HG02852 (cell line): ENCODE results near the gene RPTOR.

ENCODE experiments used
- ATAC-seq: cut with Tn5 transposase; IDR thresholded peaks from one replicate; pipeline ENCODE4 v1.9.1; 2021; ENCODE audit warnings: mild to moderate bottlenecking, moderate library complexity; ENCODE audit not compliant: unreplicated experiment

RPTOR gene

DNA sequence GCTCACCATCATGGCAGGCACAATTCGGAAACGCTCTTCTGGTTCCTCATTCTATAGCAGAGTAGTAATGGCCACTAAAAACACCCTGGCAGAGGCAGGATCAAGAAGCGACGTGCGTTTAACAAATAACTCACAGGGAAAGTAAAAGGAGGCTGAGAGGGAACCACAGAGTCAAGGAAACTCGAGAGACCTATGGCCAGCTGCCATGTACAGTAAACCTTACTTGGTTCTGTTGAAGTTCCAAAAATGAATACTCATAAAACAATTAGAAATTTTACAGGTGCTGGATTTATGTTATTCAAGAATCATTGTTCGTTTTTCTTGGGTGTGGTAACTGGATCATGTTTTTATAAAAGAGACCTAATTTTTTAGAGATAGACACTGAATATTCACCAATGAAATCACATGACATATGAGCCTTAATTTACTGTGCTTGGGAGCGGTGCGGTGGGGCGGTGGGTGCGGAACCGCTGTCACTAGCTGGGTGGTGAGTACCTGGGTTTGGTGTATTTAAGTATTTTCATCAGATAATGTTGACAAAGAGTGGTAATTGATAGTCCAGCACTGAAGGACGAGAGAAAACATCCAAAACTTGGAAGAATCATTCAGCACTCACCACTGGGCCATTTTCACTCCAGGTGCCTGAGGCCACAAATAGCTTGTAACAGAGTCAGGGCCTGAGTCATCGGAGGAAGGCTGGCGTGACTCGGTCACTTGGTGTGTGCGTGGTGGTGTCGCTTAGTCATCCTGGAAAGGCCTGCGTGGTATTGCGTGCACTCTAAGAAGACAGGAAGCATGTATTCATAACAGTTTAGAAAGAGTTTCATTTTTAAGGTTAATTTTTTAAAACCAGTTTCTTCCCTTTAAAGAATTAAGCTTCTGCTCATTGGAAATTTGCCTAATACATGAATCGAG lies 311.6 kb downstream of the RPTOR start:
- ATAC-seq, result peak; percentile 85

DNA sequence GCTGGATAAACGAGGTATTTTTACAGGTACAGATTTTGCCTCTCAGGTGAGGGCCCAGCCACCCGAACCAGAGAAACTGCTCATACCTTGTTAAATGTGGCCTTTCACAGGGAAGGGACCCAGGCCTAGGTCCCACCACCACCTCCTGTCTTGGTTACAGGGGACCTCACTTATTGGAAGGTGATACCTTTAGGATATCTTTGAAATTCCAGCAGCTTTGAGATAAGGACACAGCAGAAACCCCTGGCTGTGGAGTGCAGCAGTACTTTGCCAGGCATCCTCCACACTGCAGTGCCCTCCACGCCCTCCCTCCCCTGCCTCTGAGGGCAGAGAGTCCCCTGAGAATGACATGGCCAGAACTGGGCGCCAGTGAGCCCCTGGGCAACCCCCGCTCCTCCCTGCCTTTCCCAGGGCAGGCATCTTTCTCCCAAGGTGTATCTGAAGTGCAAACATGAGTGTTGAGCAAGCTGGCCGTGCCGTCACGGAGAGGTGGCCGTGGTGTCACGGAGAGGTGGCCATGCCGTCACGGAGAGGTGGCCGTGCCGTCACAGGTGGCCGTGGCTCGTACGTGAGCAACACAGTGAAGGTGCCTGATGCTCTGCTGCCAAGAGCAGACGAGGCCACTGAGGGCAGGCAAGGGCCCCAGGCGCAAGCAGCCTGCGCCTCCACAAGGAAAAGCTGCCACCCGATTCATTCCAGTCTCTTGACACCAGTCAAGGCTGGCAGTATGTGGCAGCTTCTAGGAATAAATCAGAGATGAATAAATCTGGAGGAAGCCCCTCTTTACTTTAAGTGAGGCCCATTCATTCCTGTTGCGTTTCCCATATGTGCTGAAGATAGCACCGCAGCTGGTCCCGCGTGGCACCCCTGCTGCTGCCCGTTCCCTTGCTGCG lies 312.5 kb downstream of the RPTOR start:
- peak; percentile 18 for ATAC-seq

DNA sequence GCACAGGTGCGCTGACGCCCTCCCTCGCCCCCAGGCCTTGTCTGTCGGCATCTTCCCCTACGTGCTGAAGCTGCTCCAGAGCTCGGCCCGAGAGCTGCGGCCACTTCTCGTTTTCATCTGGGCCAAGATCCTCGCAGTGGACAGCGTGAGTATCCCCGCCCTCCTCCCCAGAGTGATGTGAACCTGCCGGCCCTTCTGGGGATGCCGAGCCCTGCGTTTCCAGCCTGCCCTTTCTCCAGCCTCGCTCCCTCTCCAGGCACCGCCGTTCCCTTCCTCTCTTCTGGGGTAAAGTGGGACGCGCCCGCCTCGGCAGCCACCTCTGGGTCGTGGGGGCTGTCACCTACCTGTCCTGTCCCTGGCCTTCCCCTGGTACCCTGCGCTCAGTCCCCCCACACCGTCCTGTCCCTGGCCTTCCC lies 313.1 kb downstream of the RPTOR start:
- ATAC-seq, result no peak

DNA sequence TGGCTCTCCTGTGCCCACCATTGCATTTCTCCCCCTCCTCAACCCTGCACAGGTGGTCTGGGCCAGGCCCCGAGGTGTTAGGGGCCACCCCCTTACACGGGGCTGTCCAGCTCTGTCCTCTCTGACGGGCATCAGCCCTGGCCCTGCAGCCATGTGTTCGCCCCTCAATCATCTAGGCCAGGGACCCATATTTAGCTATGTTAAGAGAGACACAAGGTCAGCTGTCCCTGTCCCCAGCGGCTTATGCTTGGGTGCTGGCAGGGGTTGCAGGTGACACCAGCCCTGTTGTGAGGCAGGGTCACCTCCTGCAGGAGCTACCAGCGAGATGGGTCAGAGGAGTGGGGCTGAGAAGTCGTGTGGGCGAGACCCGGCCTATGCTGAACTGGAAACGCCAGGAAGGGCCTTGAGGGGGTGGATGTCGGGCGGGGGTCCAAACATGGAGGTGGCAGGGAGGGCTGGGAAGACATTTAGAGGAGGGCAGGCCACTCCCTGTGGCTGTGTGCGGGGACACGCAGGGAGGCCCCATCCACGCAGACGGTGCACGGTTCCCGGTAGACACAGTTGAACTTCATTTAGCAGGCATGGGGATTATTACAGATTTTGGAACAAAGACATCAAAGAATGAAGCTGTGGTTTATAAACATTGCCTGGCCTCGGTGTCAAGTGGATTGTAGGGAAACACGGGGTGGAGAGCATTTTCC lies 313.8 kb downstream of the RPTOR start:
- no peak for ATAC-seq

DNA sequence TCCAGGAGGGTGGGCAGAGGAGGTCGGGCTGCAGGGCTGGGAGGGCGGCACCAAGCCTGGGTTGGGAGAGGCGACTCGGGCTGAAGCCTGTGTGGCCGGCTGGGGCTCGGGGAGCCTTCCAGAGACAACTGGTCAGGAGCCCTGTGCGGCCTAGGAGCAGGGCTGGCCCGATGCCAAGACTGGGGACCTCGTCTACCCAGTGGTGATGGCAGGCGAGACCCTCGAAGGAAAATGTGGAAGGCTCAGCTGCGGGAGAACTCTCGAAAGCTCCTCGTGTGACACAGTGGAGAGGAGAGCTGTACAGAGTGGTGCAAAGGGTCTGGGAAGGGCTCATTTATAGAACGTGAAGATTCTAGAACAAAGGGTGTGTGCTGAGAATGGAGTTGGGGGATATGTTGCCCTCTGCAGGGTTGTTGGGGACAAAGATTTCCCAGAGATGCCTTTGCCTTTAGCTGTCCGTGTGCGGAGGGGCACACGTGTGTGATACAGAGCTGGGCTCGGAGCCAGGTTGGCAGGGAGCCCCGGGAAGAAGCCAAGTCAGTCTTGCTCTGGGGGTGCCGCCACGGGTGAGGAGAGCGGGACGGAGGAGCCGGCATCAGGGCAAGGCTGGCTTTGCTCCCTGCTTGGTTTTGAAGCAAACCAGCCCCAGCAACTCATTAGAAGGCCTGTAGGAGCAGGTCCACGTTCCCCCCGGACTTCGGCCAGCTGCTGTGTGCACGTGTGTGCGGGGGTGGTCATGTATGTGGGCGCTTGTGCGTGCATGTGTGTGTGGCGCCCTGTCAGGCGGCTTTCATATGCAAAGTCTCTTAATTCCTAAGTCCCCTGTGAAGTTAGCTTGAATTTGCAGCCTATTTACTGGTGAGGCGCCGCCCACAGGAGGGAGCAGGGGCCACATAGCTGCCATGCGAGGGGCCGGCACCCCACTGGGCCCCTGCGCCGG lies 314.6 kb downstream of the RPTOR start:
- no peak for ATAC-seq

DNA sequence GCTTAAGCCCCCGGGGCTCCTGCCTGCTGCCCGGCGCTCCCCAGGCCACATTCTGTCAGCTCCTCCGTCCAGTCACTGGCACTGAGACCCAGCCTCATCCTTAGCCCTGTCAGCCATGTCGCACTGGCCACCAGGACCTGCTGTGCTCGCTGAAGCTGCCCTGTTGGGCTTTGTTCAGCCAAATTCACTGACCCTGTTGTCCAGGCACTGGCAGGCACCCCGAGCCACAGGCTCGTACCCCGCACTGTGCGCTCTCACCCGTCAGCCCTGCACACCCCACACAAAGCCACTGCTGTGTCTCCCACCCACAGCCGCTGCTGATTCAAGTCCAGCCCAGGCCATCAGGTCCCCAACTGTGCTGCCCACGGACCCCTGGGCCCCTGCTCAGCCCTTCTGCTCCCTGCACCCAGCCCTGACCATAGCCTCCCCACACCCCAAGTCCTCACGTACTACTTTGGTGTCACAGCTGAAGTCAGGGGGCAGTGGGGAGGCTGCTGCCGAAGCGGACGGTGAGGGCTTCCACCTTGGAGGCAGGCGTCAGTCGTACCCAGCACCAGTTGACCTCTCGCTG lies 315.5 kb downstream of the RPTOR start:
- ATAC-seq, result no peak

DNA sequence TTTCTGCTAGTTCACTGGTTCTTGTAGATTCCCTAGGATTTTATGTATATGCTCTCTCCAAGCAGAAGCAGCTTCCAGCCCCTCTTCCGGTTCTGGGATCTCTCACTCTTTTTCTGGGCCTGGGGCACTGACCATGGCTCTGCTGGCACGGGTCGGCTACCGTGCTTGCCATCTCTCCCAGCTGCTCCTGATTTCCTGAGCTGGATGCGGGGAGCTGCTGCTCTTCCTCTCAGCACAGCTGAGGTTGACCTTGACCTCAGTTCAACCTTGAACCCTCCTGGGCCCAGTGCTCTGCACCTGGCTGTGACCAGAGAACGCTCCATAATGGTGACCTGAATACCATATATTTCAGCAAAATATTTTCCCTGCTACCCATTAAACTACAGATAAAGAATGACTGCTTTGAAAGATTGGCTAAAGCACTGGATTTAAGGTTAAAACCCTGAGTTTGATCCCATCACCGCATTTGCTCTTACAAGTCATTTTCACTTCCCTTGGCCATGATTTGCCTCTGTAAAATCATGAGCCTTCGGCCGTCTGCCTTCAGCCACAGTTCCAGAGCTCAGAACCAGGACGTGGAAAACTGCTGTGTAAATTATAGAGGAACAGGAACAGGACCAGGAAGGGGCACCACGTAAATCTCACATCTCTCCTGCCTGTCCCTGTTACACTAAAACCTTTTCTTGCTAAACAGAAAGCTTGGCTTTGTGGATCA lies 316.2 kb downstream of the RPTOR start:
- no peak for ATAC-seq

DNA sequence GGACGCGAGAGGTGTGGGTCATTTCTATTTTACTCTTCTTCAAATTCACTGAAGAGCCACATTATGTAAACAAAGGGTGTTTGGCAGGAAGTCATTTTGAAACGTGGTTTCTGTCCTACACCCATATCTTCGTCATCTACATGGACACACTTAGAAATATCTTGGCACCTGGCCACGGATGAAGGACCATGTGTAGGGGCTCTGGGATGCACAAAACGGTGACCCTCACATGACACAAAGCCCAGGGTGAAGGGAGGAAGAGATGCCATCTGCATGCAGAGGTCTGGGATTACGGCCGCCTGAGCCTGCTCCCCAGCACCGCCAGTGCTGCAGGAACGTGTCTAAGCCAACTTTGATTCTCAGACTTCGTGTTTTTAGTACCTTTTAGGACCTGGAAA lies 316.8 kb downstream of the RPTOR start:
- no peak for ATAC-seq

DNA sequence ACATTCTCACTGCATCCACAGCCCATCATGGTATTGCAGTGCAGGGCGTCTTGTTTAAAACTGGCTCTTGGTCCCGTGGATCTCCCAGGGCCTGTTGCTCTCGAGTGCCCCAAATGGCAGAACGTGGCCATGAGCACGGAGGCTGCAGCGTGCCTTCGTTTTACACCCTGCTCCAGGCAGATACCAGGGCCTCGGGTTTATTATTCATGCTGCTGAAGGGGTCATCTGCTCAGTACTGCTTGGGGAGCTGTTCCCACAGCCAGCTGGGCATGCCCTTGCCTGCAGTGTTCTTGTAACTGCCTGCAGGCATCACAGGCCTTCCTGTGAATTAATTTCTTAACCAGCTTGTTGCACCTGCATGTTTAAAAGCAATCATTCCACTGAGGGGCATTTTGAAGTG lies 317.3 kb downstream of the RPTOR start:
- ATAC-seq, result no peak

DNA sequence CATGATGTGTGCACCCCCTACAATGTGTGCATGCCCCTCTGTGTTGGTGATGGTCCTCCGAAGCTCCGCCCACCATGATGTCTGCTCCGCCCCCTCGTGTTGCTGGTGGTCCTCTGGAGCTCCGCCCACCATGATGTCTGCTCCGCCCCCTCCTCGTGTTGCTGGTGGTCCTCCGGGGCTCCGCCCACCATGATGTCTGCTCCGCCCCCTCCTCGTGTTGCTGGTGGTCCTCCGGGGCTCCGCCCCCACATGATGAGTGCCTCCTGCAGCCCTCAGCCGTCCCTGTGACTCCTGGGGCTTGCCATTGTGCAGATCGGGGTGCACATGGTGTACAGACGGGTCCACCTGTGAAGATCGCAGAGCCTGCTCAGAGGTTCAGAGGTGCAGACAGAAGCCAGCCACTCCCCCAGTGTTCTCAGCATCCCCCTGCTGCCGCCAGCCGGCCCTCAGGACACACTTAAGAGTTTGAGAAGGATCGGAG lies 317.9 kb downstream of the RPTOR start:
- ATAC-seq, result no peak

DNA sequence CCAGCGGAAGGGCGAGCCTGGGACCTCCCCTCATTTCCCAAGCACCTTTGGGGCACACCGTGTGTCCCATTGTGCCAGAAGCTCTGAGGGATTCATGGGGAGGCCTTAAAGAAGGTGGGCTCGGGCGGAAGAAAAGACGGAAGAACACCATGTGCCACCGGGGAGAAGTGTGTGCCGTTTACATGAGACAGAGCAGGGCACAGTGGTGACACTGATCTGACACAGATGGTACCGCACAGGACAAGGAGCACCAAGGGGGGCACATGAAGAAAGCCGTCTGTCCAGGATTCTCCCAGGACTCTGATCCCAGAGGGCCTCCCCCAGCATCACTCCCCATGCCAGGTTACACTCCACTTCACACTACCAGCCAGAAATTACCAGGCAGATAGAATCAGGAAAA lies 318.3 kb downstream of the RPTOR start:
- ATAC-seq, result no peak

DNA sequence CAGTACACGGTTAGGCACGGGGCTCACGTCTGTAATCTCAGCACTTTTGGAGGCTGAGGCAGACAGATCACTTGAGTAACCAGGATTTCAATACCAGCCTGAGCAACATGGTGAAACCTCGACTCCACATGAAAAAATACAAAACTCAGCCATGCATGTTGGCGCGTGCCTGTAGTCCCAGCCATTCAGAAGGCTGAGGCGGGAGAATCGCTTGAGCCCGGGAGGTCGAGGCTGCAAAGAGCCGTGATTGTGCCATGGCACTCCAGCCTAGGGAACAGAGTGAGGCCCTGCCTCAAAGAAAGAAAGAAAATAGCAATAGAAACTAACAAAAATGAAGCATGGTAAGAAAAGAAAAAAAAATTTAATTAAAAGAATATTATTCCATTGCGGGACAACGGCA lies 319.0 kb downstream of the RPTOR start:
- no peak for ATAC-seq

DNA sequence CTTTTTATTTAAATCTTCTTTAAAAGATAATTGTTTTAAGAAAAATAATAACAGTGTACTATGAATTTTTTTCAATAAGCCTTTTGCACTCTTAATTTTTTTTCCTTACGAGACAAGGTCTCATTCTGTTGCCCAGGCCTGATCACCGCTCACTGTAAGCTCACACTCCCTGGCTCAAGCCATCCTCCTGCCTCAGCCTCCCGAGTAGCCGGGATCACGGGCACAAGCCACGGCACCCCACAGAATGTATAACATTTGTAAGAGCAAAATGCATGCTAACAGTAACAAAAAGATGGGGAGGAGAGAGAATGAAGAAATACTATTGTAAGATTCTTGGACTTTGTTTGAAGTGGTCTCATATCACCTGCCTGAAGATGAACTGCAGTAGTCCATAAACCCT lies 320.1 kb downstream of the RPTOR start:
- no peak for ATAC-seq

DNA sequence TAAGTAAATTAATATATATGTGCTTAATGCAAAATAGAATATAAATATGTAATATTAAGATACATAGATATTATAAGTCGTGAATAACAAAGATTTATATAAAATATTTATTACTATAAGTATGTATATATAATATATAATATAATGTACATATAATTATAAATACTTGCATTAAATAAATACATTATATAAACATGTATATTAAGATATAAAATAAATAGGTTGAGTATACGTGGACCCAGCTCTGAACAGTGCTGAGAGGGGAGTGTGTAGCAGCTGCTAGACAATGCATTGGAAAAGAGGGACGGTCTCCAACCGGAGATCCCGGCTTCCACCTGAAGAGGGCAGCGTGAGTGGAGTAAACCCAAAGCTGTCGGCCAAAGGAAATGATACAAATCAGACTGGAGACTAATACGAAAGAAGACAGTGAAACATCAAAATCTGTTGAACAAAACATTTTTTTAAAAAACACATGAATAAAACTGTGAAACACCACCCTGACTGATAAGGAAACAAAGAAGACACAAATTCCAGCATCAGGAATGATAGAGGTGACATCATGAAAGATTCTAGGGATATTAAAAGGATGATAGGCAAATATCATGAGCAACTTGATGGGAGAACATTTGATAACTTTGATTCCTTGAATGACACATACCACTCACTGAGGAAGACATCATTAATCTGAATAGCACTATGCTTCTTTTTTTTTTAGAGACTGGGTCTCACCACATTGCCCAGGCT lies 321.6 kb downstream of the RPTOR start:
- no peak for ATAC-seq

DNA sequence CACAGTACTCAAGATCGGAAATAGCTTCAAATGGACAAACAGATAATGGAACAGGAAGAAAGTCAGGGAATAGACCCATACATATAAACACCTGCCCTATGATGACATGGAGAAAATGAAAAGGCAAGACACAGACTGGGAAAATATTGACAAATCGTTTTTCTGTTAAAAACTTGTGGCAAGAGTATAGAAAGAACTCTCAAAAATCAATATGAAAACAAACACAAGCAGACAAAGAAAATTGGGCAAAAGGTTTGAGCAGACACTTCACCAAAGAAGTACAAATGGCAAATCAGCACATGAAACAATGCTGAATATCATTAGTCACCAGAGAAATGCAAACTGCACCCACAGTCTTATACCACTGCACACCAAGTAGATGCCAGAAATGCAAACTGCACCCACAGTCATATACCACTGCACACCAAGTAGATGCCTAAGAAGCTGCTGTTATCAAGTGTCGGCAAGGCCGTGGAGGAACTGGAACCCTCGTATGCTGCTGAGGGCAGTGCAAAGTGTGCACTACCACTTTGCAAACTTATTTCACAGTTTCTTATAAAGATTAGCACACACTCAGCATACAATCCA lies 323.5 kb downstream of the RPTOR start:
- no peak for ATAC-seq

DNA sequence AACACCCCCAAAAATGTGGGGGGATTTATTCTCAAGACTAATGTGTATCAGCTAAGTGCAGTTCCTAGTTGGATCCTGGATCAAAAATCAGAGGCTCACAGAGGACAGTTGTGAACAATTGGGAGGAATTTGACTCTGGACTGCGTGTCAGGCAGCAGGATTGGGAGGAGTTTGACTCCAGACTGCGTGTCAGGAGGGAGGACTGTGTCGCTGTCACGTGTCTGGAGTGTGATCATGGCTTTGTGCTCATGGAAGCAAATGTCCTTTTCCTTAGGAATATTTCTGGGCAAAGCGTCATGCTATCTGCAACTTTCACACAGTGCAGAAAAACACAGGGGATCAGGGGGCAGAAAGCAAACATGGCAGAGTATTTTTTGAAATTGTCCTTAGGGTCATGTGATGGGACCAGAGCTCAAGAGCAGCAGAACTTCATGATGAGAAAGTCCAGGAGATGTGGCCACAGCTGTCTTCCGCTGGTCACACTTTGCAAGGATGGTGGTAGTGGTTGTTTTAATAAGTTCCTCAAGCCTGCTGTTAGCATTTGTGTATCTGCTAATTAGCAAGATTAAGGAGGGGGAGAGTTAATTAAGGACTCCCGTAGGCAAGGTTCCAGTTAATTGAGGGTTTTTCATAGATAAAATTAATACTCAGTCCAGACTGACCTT lies 325.0 kb downstream of the RPTOR start:
- ATAC-seq, result no peak

DNA sequence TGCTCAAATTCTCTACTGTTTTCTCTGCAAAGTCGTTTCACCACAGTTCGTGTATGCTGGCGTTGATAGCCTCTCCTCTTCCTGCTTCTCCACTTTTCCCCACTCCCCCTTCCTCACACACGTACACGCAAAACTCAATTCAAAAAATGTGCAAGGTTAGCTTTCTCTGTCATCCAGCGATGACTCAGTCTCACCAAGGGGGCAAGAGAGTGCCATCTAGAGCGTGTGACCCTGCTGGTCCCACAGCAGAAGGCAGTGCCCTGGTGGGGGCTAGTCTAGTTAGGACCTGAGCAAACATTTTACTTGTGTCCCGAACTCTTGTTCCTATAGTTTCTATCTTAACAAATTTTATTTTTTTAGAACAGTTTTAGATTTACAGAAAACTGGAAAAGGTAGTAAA lies 325.8 kb downstream of the RPTOR start:
- ATAC-seq, result no peak
